Stimulated activated CD4-positive, alpha-beta T cell treated with anti-CD3 and anti-CD28 coated beads, Interleukin-1b, Interleukin-23, amount 100 ng/mL, for 48 hours (primary cell): ENCODE measurements around the gene ARL2BP.
"Not testable (repeated sequence)": the region's sequence is repeated elsewhere in the genome, so short reads cannot be mapped to it uniquely, and the experiment has no call there.

Experiments
- DNase-seq: peaks from one replicate; pipeline ENCODE4 v3.0.0-alpha.2; 2020

ARL2BP gene

GRCh38 chr16:57244767-57245471, at the start of gene ARL2BP:
Gene ARL2BP (plus strand): TSS chr16:57245259. CDS start chr16:57245368, 109 bp downstream.
- peak; percentile 97 for DNase-seq

GRCh38 chr16:57196286-57196685, 48.8 kb upstream of the ARL2BP start:
- no peak for DNase-seq

GRCh38 chr16:57196753-57197152, 48.3 kb upstream of the ARL2BP start:
- no peak for DNase-seq

GRCh38 chr16:57200321-57200720, 44.7 kb upstream of the ARL2BP start:
- DNase-seq, result not testable (repeated sequence)

- not testable (repeated sequence) for DNase-seq
These were observed 44.1 kb upstream of the ARL2BP start for GRCh38 chr16:57200926-57201325.

GRCh38 chr16:57202095-57202886, 42.8 kb upstream of the ARL2BP start:
- no peak for DNase-seq

GRCh38 chr16:57203451-57203850, 41.6 kb upstream of the ARL2BP start:
- DNase-seq, result no peak

- no peak for DNase-seq
These were observed 40.4 kb upstream of the ARL2BP start for GRCh38 chr16:57204675-57205074.

GRCh38 chr16:57208926-57209325, 36.1 kb upstream of the ARL2BP start:
- no peak for DNase-seq

- DNase-seq, result no peak
These were observed 35.3 kb upstream of the ARL2BP start for GRCh38 chr16:57209780-57210179.

- DNase-seq, result no peak
These were observed 31.6 kb upstream of the ARL2BP start for GRCh38 chr16:57213462-57213861.

- no peak for DNase-seq
These were observed 28.1 kb upstream of the ARL2BP start for GRCh38 chr16:57216968-57217367.

- DNase-seq, result no peak
These were observed 22.0 kb upstream of the ARL2BP start for GRCh38 chr16:57223057-57223456.

- no peak for DNase-seq
These were observed 20.3 kb upstream of the ARL2BP start for GRCh38 chr16:57224651-57225335.

- DNase-seq, result no peak
These were observed 19.1 kb upstream of the ARL2BP start for GRCh38 chr16:57225978-57226377.

GRCh38 chr16:57226701-57227621, 18.1 kb upstream of the ARL2BP start:
- no peak for DNase-seq

- DNase-seq, result no peak
These were observed 16.0 kb upstream of the ARL2BP start for GRCh38 chr16:57229079-57229478.

- no peak for DNase-seq
These were observed 13.2 kb upstream of the ARL2BP start for GRCh38 chr16:57231821-57232350.

- no peak for DNase-seq
These were observed 10.9 kb upstream of the ARL2BP start for GRCh38 chr16:57233944-57234706.

GRCh38 chr16:57234707-57235092, 10.4 kb upstream of the ARL2BP start:
- no peak for DNase-seq
